ENCODE measurements around the gene RBM5.

- TF ChIP-seq CTCF (IDR thresholded peaks at IDR 0.05 in 4 of 5, conservative IDR thresholded peaks at IDR 0.05 in 1 of 5): no peak
- no peak for TF ChIP-seq POLR2A (IDR thresholded peaks at IDR 0.05)
These were observed 79.1 kb downstream of the RBM5 start for GRCh38 chr3:50167841-50168209.

Data from gastrocnemius medialis (tissue), 4 donors.